H1 (cell line): ENCODE measurements around the gene MLKL. TPM values are rescaled to one million over a fixed set of nuclear protein-coding genes. Genes with fewer than 3 reads are reported as not detected.

Experiments used
- ASH2L ChIP-seq: fragments of 200-600, 300-600 bp; sonication (generic); IDR thresholded peaks from one replicate; pipeline ENCODE4 v1.7.1; 2017; ENCODE audit warnings: low read length
- EP300 ChIP-seq, 2 experiments: IDR thresholded peaks; 1 replicate in 1 of 2; 2 replicates in 1 of 2; pipeline ENCODE4 v1.6.1; 2011 to 2012; ENCODE audit warnings: low read depth in 2 of 2, low read length in 2 of 2, mild to moderate bottlenecking in 2 of 2, borderline replicate concordance in 1 of 2, inconsistent platforms in 1 of 2, moderate library complexity in 1 of 2
- JUN ChIP-seq: IDR thresholded peaks from 2 replicates; pipeline ENCODE4 v1.6.1; 2011; ENCODE audit warnings: low read depth, mild to moderate bottlenecking, improper control_type of control experiment, low read length
- SIRT6 ChIP-seq: IDR thresholded peaks from one replicate; pipeline ENCODE4 v1.7.1; 2012; ENCODE audit warnings: low read length, inconsistent platforms
- SP1 ChIP-seq: IDR thresholded peaks from 2 replicates; pipeline ENCODE4 v1.6.1; 2011; ENCODE audit warnings: low read depth, low read length
- SP2 ChIP-seq: IDR thresholded peaks from 2 replicates; pipeline ENCODE4 v1.6.1; 2012; ENCODE audit warnings: mild to moderate bottlenecking, low read length, inconsistent platforms
- polyA plus RNA-seq, 7 experiments: library from polyadenylated mRNA; depleted of rRNA in 3 of 7; stranded (reverse) in 5 of 7; unstranded in 2 of 7; fragments of >200 nt in 5 of 7; fragments of 200-250 nt in 2 of 7; gene quantifications; 1 replicate in 5 of 7; 2 replicates in 1 of 7; 4 replicates in 1 of 7; pipeline versions ENCODE4 v1.2.1 to v1.2.3, GENCODE V29; 2011 to 2013; ENCODE audit warnings: missing spikeins in 2 of 7, mixed read lengths in 2 of 7
- total RNA-seq: library from RNA; stranded (reverse); fragmentation: NEBNext Ultra II Directional; extraction: Animal tissue kit (Norgen Biotek cat#: 25700); gene quantifications from 2 replicates; pipeline ENCODE4 v1.2.1, GENCODE V29; 2021

Gene MLKL
- total and polyA plus RNA-seq, 2 of the 8 experiments (the other 6 are each of a cell fraction or from before 2014, with no cell fraction given) = 1.6 to 2.1 TPM

DNA sequence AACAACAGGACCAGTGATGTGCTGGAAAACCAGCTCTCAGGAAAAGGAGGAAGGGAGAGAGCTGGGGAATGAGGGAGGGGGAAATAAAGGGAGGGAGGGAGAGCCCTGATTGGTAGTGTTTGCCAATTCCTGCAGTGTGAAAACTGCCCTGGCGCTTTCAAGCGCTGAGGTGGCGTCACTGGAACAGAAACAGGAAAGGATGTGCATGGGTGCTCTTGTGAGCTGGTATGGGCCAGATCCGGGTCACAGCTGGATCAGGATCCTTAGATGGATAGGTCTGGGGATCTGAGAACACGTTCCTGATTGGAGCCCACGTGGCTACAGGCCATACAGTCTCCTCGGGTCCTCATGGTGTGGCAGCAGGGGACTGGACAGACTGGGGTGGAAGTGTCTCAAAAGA lies 16.7 kb upstream of the MLKL start (continued):
- no peak for TF ChIP-seq SP2
- TF ChIP-seq JUN = no peak
- TF ChIP-seq EP300 (IDR thresholded peaks at IDR 0.05; ENCODE audit: borderline replicate concordance in 1 of 2, low read depth in 2 of 2, low read length in 2 of 2) = no peak
- no peak for TF ChIP-seq SIRT6
- TF ChIP-seq SP1 = no peak
- TF ChIP-seq ASH2L = no peak
